KMS-11 (cell line): ENCODE measurements around the gene HSDL2.
"Not testable (repeated sequence)": the region's sequence is repeated elsewhere in the genome, so short reads cannot be mapped to it uniquely, and the experiment has no call there.

ENCODE experiments used
- H2AFZ ChIP-seq: fragments of 200-600 bp; sonication (generic); 2 replicates; pipeline ENCODE4 v1.6.1; 2016; ENCODE audit warnings: antibody characterized with exemption, mixed run types, low read depth
- H3K27ac ChIP-seq: fragments of 200-600 bp; sonication (generic); 2 replicates; pipeline ENCODE4 v1.6.1; 2016; ENCODE audit warnings: mild to moderate bottlenecking, mixed run types
- H3K27me3 ChIP-seq: fragments of 200-600 bp; sonication (generic); 2 replicates; pipeline ENCODE4 v1.6.1; 2017; ENCODE audit warnings: mild to moderate bottlenecking, low read depth, mixed run types, moderate library complexity; ENCODE audit not compliant: insufficient read depth
- H3K36me3 ChIP-seq: fragments of 200-600 bp; sonication (generic); 2 replicates; pipeline ENCODE4 v1.6.1; 2017; ENCODE audit warnings: mild to moderate bottlenecking, mixed run types; ENCODE audit not compliant: insufficient read depth
- H3K4me1 ChIP-seq: fragments of 200-600 bp; sonication (generic); 2 replicates; pipeline ENCODE4 v1.6.1; 2016; ENCODE audit warnings: mild to moderate bottlenecking, low read depth, mixed run types; ENCODE audit not compliant: poor library complexity, severe bottlenecking
- H3K4me2 ChIP-seq: fragments of 200-600 bp; sonication (generic); 2 replicates; pipeline ENCODE4 v1.7.0; 2016; ENCODE audit warnings: mild to moderate bottlenecking, mixed run types
- H3K4me3 ChIP-seq: fragments of 200-600 bp; sonication (generic); IDR thresholded peaks from 2 replicates; pipeline ENCODE4 v1.6.1; 2017; ENCODE audit warnings: low read depth, low read length, mixed read lengths; ENCODE audit not compliant: insufficient read depth
- H3K79me2 ChIP-seq: fragments of 200-600 bp; sonication (generic); 2 replicates; pipeline ENCODE4 v1.6.1; 2016; ENCODE audit warnings: low read depth, mixed run types; ENCODE audit not compliant: insufficient read depth
- H3K9ac ChIP-seq: fragments of 200-600 bp; sonication (generic); 2 replicates; pipeline ENCODE4 v1.6.1; 2016; ENCODE audit warnings: mild to moderate bottlenecking, mixed run types
- H4K20me1 ChIP-seq: fragments of 200-600 bp; sonication (generic); 2 replicates; pipeline ENCODE4 v1.6.1; 2016; ENCODE audit warnings: mild to moderate bottlenecking, mixed run types; ENCODE audit not compliant: insufficient read depth
- CTCF ChIP-seq: fragments of 200-600 bp; sonication (generic); conservative IDR thresholded peaks from 2 replicates; pipeline ENCODE4 v1.6.1; 2017; ENCODE audit warnings: low read depth, mild to moderate bottlenecking, antibody characterized with exemption, low read length, moderate library complexity, mixed read lengths

The HSDL2 gene

GRCh38 chr9:112384219-112384618, 4.3 kb downstream of the HSDL2 start:
- Histone ChIP-seq H3K79me2 (no peaks in the 10 kb centered on the region), H3K27me3 (no peaks in the 10 kb centered on the region), H3K4me2 (no peak overlapping the region), H3K4me1 (peaks cover 4% of the 10 kb centered on the region), H3K4me3 (no peak overlapping the region), H4K20me1 (no peaks in the 10 kb centered on the region), H3K9ac (no peak overlapping the region), H3K36me3 (no peaks in the 10 kb centered on the region), H3K27ac (no peak overlapping the region), H2AFZ (no peak overlapping the region)
- no peak for TF ChIP-seq CTCF

GRCh38 chr9:112384690-112385089, 4.8 kb downstream of the HSDL2 start:
- H2AFZ ChIP-seq = no peak overlapping the region
- no peaks in the 10 kb centered on the region for H3K36me3 ChIP-seq
- TF ChIP-seq CTCF = no peak
- no peak overlapping the region for H3K4me2 ChIP-seq
- no peak overlapping the region for H3K4me3 ChIP-seq
- H3K27me3 ChIP-seq = no peaks in the 10 kb centered on the region
- no peak overlapping the region for H3K27ac ChIP-seq
- H3K9ac ChIP-seq = no peak overlapping the region
- no peaks in the 10 kb centered on the region for H3K79me2 ChIP-seq
- no peaks in the 10 kb centered on the region for H4K20me1 ChIP-seq
- peaks cover 4% of the 10 kb centered on the region for H3K4me1 ChIP-seq

DNA sequence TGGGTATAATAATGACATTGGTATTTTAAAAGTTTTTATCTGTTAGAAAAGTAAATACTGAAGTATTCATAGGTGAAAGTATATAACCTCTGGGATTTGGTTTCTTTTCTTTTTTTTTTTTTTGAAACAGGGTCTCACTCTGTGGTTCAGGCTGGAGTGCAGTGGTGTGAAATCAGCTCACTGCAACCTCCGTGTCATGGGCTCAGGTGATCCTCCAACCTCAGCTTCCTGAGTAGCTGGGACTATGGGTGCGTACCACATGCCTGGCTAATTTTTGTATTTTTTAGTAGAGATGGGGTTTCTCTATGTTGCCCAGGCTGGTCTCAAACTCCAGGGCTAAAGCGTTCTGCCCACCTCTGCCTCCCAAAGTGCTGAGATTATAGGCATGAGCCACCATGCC, 7.2 kb downstream of the HSDL2 start:
- H3K4me1 ChIP-seq = peaks cover 13% of the 10 kb centered on the region
- no peaks in the 10 kb centered on the region for H3K27me3 ChIP-seq
- H3K36me3 ChIP-seq = no peaks in the 10 kb centered on the region
- no peak overlapping the region for H2AFZ ChIP-seq
- no peak overlapping the region for H3K27ac ChIP-seq
- H3K9ac ChIP-seq = no peak overlapping the region
- H3K4me2 ChIP-seq = no peak overlapping the region
- H4K20me1 ChIP-seq = no peaks in the 10 kb centered on the region
- no peaks in the 10 kb centered on the region for H3K79me2 ChIP-seq
- TF ChIP-seq CTCF = no peak
- no peak overlapping the region for H3K4me3 ChIP-seq

DNA sequence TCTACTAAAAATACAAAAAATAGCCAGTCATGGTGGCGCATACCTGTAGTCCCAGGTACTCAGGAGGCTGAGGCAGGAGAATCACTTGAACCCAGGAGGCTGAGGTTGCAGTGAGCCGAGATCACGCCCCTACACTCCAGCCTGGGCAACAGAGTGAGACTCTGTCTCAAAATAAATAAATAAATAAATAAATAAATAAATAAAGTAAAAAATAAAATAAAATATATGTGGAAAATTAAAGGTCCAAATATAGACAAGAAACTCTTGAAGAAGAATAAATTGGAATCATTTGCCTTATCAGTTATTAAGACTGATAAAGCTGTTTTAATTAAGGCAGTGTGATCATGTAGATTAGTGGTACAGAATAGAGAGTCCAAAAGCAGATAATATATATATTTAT, 10.0 kb downstream of the HSDL2 start:
- H3K4me1 ChIP-seq = peaks cover 11% of the 10 kb centered on the region
- not testable (repeated sequence) for H2AFZ ChIP-seq, H3K4me3 ChIP-seq, H3K79me2 ChIP-seq, H3K36me3 ChIP-seq, H3K27me3 ChIP-seq, H3K27ac ChIP-seq, H3K9ac ChIP-seq, H4K20me1 ChIP-seq, H3K4me2 ChIP-seq

DNA sequence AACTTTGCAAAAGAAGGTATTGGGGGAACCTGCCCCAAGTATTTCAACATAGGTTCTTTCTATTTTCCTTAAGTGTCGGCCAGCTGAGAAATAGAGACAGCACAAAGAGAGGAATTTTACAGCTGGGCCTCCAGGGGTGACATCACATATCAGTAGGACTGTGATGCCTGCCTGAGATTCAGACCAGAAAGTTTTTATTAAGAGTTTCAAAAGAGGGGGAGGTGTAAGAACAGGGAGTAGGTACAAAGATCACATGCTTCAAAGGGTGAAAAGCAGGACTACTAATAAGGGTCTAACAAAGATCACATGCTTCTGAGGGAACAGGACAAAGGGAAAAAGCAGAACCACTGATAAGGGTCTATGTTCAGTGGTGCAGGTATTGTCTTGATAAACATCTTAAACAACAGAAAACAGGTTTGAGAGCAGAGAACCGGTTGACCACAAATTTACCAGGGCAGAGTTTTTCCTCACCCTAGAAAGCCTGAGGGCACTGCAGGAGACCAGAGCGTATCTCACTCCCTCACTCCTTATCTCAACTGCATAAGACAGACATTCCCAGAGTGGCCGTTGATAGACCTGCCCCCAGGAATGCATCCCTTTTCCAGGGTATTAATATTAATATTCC, 12.1 kb downstream of the HSDL2 start:
- H3K79me2 ChIP-seq, H3K4me3 ChIP-seq, H3K4me1 ChIP-seq, H3K27me3 ChIP-seq, H3K36me3 ChIP-seq, H4K20me1 ChIP-seq, H3K27ac ChIP-seq, H3K9ac ChIP-seq, H2AFZ ChIP-seq: not testable (repeated sequence)
- H3K4me2 ChIP-seq = peak overlapping the region; percentile 25; the same call in 1 of the 2 replicates

GRCh38 chr9:112393146-112393545, 13.2 kb downstream of the HSDL2 start:
- not testable (repeated sequence) for H3K4me2 ChIP-seq, H3K4me1 ChIP-seq, H3K27ac ChIP-seq, H2AFZ ChIP-seq, H3K27me3 ChIP-seq, H3K79me2 ChIP-seq, H4K20me1 ChIP-seq, H3K9ac ChIP-seq, H3K4me3 ChIP-seq, H3K36me3 ChIP-seq
